CD14-positive monocyte (primary cell): ENCODE results near the gene HS1BP3. TPM values are rescaled to one million over a fixed set of nuclear protein-coding genes. Genes with fewer than 3 reads are reported as not detected.

Source experiments
- DNase-seq, 3 donors: peaks; one replicate each; pipeline ENCODE4 v3.0.0-alpha.2; 2011 to 2022
- H2AFZ ChIP-seq: 2 replicates; pipeline ENCODE4 v1.6.0; 2012; ENCODE audit warnings: mild to moderate bottlenecking, low read depth, low read length, inconsistent platforms; ENCODE audit not compliant: insufficient read depth, poor library complexity, severe bottlenecking
- H3K27ac ChIP-seq, 2 donors: 1 replicate in 1 of 2; 2 replicates in 1 of 2; pipeline ENCODE4 v1.5.1; 2012 to 2013; ENCODE audit warnings: low read length in 2 of 2, control low read depth in 1 of 2, inconsistent platforms in 1 of 2, low read depth in 1 of 2, mild to moderate bottlenecking in 1 of 2
- H3K27me3 ChIP-seq, 2 donors: one replicate each; pipeline versions ENCODE4 v1.6.0 to v1.6.1; 2011 to 2013; ENCODE audit warnings: low read length in 2 of 2; ENCODE audit not compliant: control insufficient read depth in 2 of 2, insufficient read depth in 2 of 2
- H3K36me3 ChIP-seq, 2 donors: replicated peaks in 1 of 2; 1 replicate in 1 of 2; 2 replicates in 1 of 2; pipeline versions ENCODE4 v1.5.1 to v1.6.1; 2012 to 2013; ENCODE audit warnings: low read length in 2 of 2, control low read depth in 1 of 2, inconsistent platforms in 1 of 2, mild to moderate bottlenecking in 1 of 2; ENCODE audit not compliant: insufficient read depth in 2 of 2, control insufficient read depth in 1 of 2
- H3K4me1 ChIP-seq, 2 donors: 1 replicate in 1 of 2; 2 replicates in 1 of 2; pipeline versions ENCODE4 v1.5.1 to v1.6.1; 2012 to 2013; ENCODE audit warnings: low read length in 2 of 2, control low read depth in 1 of 2, inconsistent platforms in 1 of 2, mild to moderate bottlenecking in 1 of 2, moderate library complexity in 1 of 2; ENCODE audit not compliant: insufficient read depth in 2 of 2, control insufficient read depth in 1 of 2
- H3K4me2 ChIP-seq: replicated peaks from 2 replicates; pipeline ENCODE3; 2012; ENCODE audit warnings: low read length, moderate library complexity, mild to moderate bottlenecking; ENCODE audit not compliant: poor library complexity, severe bottlenecking; ENCODE audit errors: extremely low read depth
- H3K4me3 ChIP-seq, 3 experiments: fragments of 200-600 bp in 1 of 3; sonication (generic) in 1 of 3; replicated peaks in 1 of 3; 1 replicate in 2 of 3; 2 replicates in 1 of 3; pipeline ENCODE4 v1.5.1; 2011 to 2013; ENCODE audit warnings: low read length in 3 of 3, mild to moderate bottlenecking in 3 of 3, control low read depth in 2 of 3, low read depth in 2 of 3, inconsistent platforms in 1 of 3, moderate library complexity in 1 of 3
- H3K79me2 ChIP-seq: 2 replicates; pipeline ENCODE4 v1.6.0; 2012; ENCODE audit warnings: mild to moderate bottlenecking, control low read depth, inconsistent platforms, low read length, moderate library complexity; ENCODE audit not compliant: insufficient read depth
- H3K9ac ChIP-seq: 2 replicates; pipeline ENCODE4 v1.6.0; 2017; ENCODE audit warnings: low read length, mild to moderate bottlenecking; ENCODE audit not compliant: insufficient read depth, poor library complexity, severe bottlenecking
- H3K9me3 ChIP-seq, 2 donors: replicated peaks in 1 of 2; 1 replicate in 1 of 2; 2 replicates in 1 of 2; pipeline versions ENCODE4 v1.5.1 to v1.6.1; 2012 to 2013; ENCODE audit warnings: low read length in 2 of 2, control low read depth in 1 of 2; ENCODE audit not compliant: control insufficient read depth in 1 of 2, insufficient read depth in 1 of 2
- H4K20me1 ChIP-seq: 2 replicates; pipeline ENCODE4 v1.6.0; 2012; ENCODE audit warnings: mild to moderate bottlenecking, low read length, control low read depth, moderate library complexity; ENCODE audit not compliant: insufficient read depth
- H3K27ac Mint-ChIP-seq, 7 donors: one replicate each; pipeline ENCODE4 v1.8.0; 2020; ENCODE audit warnings: mild to moderate bottlenecking in 7 of 7, mixed read lengths in 7 of 7, moderate library complexity in 6 of 7, inconsistent platforms in 2 of 7
- H3K27me3 Mint-ChIP-seq, 3 donors: one replicate each; pipeline ENCODE4 v1.8.0; 2021 to 2022; ENCODE audit warnings: low read depth in 3 of 3, mild to moderate bottlenecking in 3 of 3, mixed read lengths in 3 of 3, moderate library complexity in 3 of 3, inconsistent platforms in 1 of 3
- H3K36me3 Mint-ChIP-seq, 2 donors: one replicate each; pipeline ENCODE4 v1.8.0; 2020; ENCODE audit warnings: mixed read lengths in 2 of 2, inconsistent platforms in 1 of 2, mild to moderate bottlenecking in 1 of 2
- H3K4me1 Mint-ChIP-seq: one replicate; pipeline ENCODE4 v1.8.0; 2020; ENCODE audit warnings: mild to moderate bottlenecking, mixed read lengths
- H3K4me3 Mint-ChIP-seq, 2 donors: one replicate each; pipeline ENCODE4 v1.8.0; 2020; ENCODE audit warnings: mild to moderate bottlenecking in 2 of 2, mixed read lengths in 2 of 2, moderate library complexity in 1 of 2
- H3K9me3 Mint-ChIP-seq, 7 donors: one replicate each; pipeline ENCODE4 v1.8.0; 2020 to 2022; ENCODE audit warnings: mixed read lengths in 7 of 7, mild to moderate bottlenecking in 6 of 7, moderate library complexity in 6 of 7, inconsistent platforms in 2 of 7
- WGBS: methylation state at CpG from one replicate; pipeline ENCODE4 v1.1.5; 2013; ENCODE audit warnings: missing lambda C conversion rate; ENCODE audit not compliant: insufficient coverage; 5-methylcytosine and 5-hydroxymethylcytosine counted together
- intact Hi-C, 2 donors: fragments of 100-400 bp; cut with micrococcal nuclease; formaldehyde crosslinking; loops; one replicate each; pipeline versions ENCODE4 v1.15.0 to v1.15.1; 2023
- polyA plus RNA-seq, 3 donors: library from polyadenylated mRNA; depleted of rRNA in 1 of 3; unstranded in 2 of 3; stranded (reverse) in 1 of 3; fragments of 300-500 nt in 2 of 3; fragments of >200 nt in 1 of 3; fragmentation: Illumina TruSeq in 2 of 3; gene quantifications; 1 replicate in 2 of 3; 2 replicates in 1 of 3; pipeline ENCODE4 v1.2.3, GENCODE V29; 2012 to 2021
- TF ChIP-seq, protein P1 (sequence below): fragments of 200-600 bp; IDR thresholded peaks from one replicate; pipeline ENCODE4 v1.8.0; 2022; ENCODE audit warnings: antibody characterized with exemption, mild to moderate bottlenecking

HS1BP3 gene
- polyA plus RNA-seq, 3 donors = 45.1 to 48.9 (median 45.4) TPM

DNA sequence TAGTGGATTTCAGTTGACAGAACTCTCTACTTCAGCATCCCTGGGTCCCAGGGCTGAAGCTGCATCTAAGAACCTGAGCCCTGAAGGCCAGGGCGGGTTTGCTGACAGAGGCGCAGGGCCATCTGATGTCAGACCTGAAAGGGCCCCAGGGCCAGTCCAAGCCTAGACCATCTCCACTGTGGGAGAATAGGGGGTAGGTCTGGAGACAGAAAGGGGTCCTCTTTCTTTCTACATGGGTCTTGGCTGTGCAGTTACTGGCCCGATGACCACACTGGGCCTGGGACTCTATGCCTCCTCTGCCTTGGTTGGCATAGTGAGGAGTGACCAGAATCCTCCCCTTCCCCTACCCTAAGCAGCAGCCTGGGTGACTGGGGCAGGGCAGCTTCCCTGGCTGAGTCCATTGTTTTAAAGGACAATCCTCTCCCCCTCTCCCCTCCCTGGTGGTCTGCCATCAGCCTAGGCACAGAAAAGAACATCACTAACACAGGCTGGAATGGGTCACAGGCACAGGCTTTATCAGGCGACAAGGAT lies 34.5 kb downstream of the HS1BP3 start:
- H3K27ac Mint-ChIP-seq = peak overlapping the region in 3 of 7 donors; percentile 27 to 81 (median 76)

GRCh38 chr2:20615466-20616241 lies 35.2 kb downstream of the HS1BP3 start:
- Histone ChIP-seq H4K20me1 (peaks cover 18% of the 10 kb centered on the region), H3K36me3 (peaks cover 20 to 42% of the 10 kb centered on the region in 2 donors), H2AFZ (no peak overlapping the region), H3K79me2 (no peaks in the 10 kb centered on the region), H3K4me2 (no peak overlapping the region), H3K4me3 (no peak overlapping the region), H3K9me3 (no peaks in the 10 kb centered on the region), H3K9ac (no peak overlapping the region), H3K27ac (no peak overlapping the region), H3K4me1 (peaks cover 18 to 23% of the 10 kb centered on the region in 2 donors), H3K27me3 (no peaks in the 10 kb centered on the region)
- WGBS = 98% methylated on average over 9 of the region's 9 CpGs
- Mint-ChIP-seq H3K36me3 (peaks cover 28 to 46% of the 10 kb centered on the region in 2 donors), H3K4me1 (peaks cover 30% of the 10 kb centered on the region), H3K27ac (peak overlapping the region in 2 of 7 donors; percentile 27 to 71), H3K27me3 (peaks cover 0 to 7% (median 1%) of the 10 kb centered on the region in 3 donors), H3K9me3 (peaks cover 0 to 5% (median 0%) of the 10 kb centered on the region in 7 donors), H3K4me3 (no peak overlapping the region)
- TF ChIP-seq, protein P1, sequence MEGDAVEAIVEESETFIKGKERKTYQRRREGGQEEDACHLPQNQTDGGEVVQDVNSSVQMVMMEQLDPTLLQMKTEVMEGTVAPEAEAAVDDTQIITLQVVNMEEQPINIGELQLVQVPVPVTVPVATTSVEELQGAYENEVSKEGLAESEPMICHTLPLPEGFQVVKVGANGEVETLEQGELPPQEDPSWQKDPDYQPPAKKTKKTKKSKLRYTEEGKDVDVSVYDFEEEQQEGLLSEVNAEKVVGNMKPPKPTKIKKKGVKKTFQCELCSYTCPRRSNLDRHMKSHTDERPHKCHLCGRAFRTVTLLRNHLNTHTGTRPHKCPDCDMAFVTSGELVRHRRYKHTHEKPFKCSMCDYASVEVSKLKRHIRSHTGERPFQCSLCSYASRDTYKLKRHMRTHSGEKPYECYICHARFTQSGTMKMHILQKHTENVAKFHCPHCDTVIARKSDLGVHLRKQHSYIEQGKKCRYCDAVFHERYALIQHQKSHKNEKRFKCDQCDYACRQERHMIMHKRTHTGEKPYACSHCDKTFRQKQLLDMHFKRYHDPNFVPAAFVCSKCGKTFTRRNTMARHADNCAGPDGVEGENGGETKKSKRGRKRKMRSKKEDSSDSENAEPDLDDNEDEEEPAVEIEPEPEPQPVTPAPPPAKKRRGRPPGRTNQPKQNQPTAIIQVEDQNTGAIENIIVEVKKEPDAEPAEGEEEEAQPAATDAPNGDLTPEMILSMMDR = no peak
- DNase-seq = no peak
- intact Hi-C loops = no loop called here

More for the DNA sequence above, 34.5 kb downstream of the HS1BP3 start:
- Mint-ChIP-seq H3K9me3 (peaks cover 0 to 1% (median 0%) of the 10 kb centered on the region in 7 donors), H3K27me3 (peaks cover 0 to 7% (median 1%) of the 10 kb centered on the region in 3 donors), H3K36me3 (peaks cover 32 to 50% of the 10 kb centered on the region in 2 donors), H3K4me3 (no peak overlapping the region), H3K4me1 (peaks cover 30% of the 10 kb centered on the region)
- Histone ChIP-seq H3K36me3 (peaks cover 28 to 46% of the 10 kb centered on the region in 2 donors), H3K79me2 (no peaks in the 10 kb centered on the region), H3K9ac (no peak overlapping the region), H3K27me3 (no peaks in the 10 kb centered on the region), H3K4me3 (no peak overlapping the region), H3K4me2 (no peak overlapping the region), H4K20me1 (peaks cover 18% of the 10 kb centered on the region), H3K27ac (no peak overlapping the region), H3K4me1 (peaks cover 18 to 23% of the 10 kb centered on the region in 2 donors), H2AFZ (no peak overlapping the region), H3K9me3 (no peaks in the 10 kb centered on the region)
- 100% methylated on average over 3 of the region's 4 CpGs for WGBS
- intact Hi-C loops = no loop called here
- TF ChIP-seq, protein P1 = no peak
- no peak for DNase-seq
